K562 (cell line): ENCODE data around the gene LEMD3. TPM values are rescaled to one million over a fixed set of nuclear protein-coding genes. Genes with fewer than 3 reads are reported as not detected.

ENCODE experiments used
- ARID1B ChIP-seq: fragments of 450-650 bp; IDR thresholded peaks from 2 replicates; pipeline ENCODE4 v1.6.1; 2016; ENCODE audit warnings: antibody characterized with exemption, mild to moderate bottlenecking, inconsistent platforms
- CCAR2 ChIP-seq: fragments of 200-400 bp; formaldehyde crosslinking; IDR thresholded peaks from 2 replicates; pipeline ENCODE4 v1.6.1; 2017; ENCODE audit warnings: mild to moderate bottlenecking, low read depth, low read length
- CHD4 ChIP-seq: fragments of 200-600 bp; sonication (generic); IDR thresholded peaks from 3 replicates; pipeline ENCODE4 v1.6.1; 2012; ENCODE audit warnings: low read depth, mild to moderate bottlenecking, mixed read lengths, low read length, inconsistent platforms; ENCODE audit not compliant: insufficient read depth, insufficient replicate concordance, poor library complexity, severe bottlenecking
- DACH1 ChIP-seq: fragments of 450-650 bp; IDR thresholded peaks from 2 replicates; pipeline ENCODE4 v1.6.1; 2018; ENCODE audit not compliant: partially characterized antibody
- E2F6 ChIP-seq, 2 experiments: IDR thresholded peaks; 2 replicates each; pipeline ENCODE4 v1.6.1; 2011; ENCODE audit warnings: borderline replicate concordance in 1 of 2, control low read depth in 1 of 2, low read depth in 1 of 2, low read length in 1 of 2, mild to moderate bottlenecking in 1 of 2, mixed read lengths in 1 of 2, moderate library complexity in 1 of 2; ENCODE audit not compliant: insufficient read depth in 1 of 2, insufficient read length in 1 of 2, poor library complexity in 1 of 2, severe bottlenecking in 1 of 2; ENCODE audit errors: extremely low read depth in 1 of 2
- ESRRA ChIP-seq: fragments of 450-650 bp; IDR thresholded peaks from 2 replicates; pipeline ENCODE4 v1.6.1; 2014; ENCODE audit warnings: low read depth, mild to moderate bottlenecking, moderate library complexity, borderline replicate concordance
- FOXA1 ChIP-seq: fragments of 450-650 bp; IDR thresholded peaks from 2 replicates; pipeline ENCODE4 v1.6.1; 2016; ENCODE audit warnings: mild to moderate bottlenecking, borderline replicate concordance
- HSF4 ChIP-seq: fragments of 250-450 bp; sonication (Bioruptor Pico); IDR thresholded peaks from 2 replicates; pipeline ENCODE4 v2.1.2; 2022; ENCODE audit warnings: mild to moderate bottlenecking, moderate library complexity, borderline replicate concordance
- MEIS2 ChIP-seq: fragments of 450-650 bp; IDR thresholded peaks from 2 replicates; pipeline ENCODE4 v1.6.1; 2014; ENCODE audit warnings: mild to moderate bottlenecking; ENCODE audit not compliant: partially characterized antibody
- PCBP2 ChIP-seq: fragments of 200-400 bp; formaldehyde crosslinking; IDR thresholded peaks from 2 replicates; pipeline ENCODE4 v1.6.1; 2018; ENCODE audit warnings: low read length, low read depth, mild to moderate bottlenecking, moderate library complexity; ENCODE audit not compliant: poor library complexity, severe bottlenecking
- PHF20 ChIP-seq: fragments of 450-650 bp; IDR thresholded peaks from 2 replicates; pipeline ENCODE4 v1.6.1; 2018; ENCODE audit not compliant: partially characterized antibody
- POLR2G ChIP-seq: fragments of 200-400 bp; formaldehyde crosslinking; IDR thresholded peaks from 2 replicates; pipeline ENCODE4 v1.6.1; 2017; ENCODE audit warnings: low read depth, mild to moderate bottlenecking, antibody characterized with exemption, low read length, moderate library complexity
- PRDM10 ChIP-seq: fragments of 450-650 bp; IDR thresholded peaks from 2 replicates; pipeline ENCODE4 v1.6.1; 2018; ENCODE audit not compliant: partially characterized antibody
- PURB ChIP-seq: sonication (generic); formaldehyde crosslinking; IDR thresholded peaks from 2 replicates; pipeline ENCODE4 v1.9.0; 2021; ENCODE audit warnings: low read depth, mild to moderate bottlenecking, missing genetic modification reagents
- SMARCE1 ChIP-seq: fragments of 450-650 bp; IDR thresholded peaks from 2 replicates; pipeline ENCODE4 v1.7.1; 2016; ENCODE audit warnings: mild to moderate bottlenecking
- SPI1 ChIP-seq: IDR thresholded peaks from 2 replicates; pipeline ENCODE4 v1.6.1; 2011; ENCODE audit warnings: low read depth, low read length, control low read depth, borderline replicate concordance
- ZHX1 ChIP-seq: fragments of 150-350 bp; conservative IDR thresholded peaks from 2 replicates; pipeline ENCODE4 v1.6.1; 2014; ENCODE audit warnings: low read length
- ZKSCAN3 ChIP-seq: fragments of 250-450 bp; sonication (Bioruptor Pico); IDR thresholded peaks from 2 replicates; pipeline ENCODE4 v1.4.0; 2020
- ZNF212 ChIP-seq: fragments of 450-650 bp; formaldehyde crosslinking; IDR thresholded peaks from 2 replicates; pipeline ENCODE4 v1.4.0; 2020; ENCODE audit warnings: mild to moderate bottlenecking
- ZNF3 ChIP-seq: fragments of 250-450 bp; sonication (Bioruptor Pico); IDR thresholded peaks from 2 replicates; pipeline ENCODE4 v1.5.0; 2021; ENCODE audit warnings: mild to moderate bottlenecking, moderate library complexity
- ZNF785 ChIP-seq: fragments of 250-450 bp; sonication (Bioruptor Pico); IDR thresholded peaks from 2 replicates; pipeline ENCODE4 v1.4.0; 2020; ENCODE audit warnings: mild to moderate bottlenecking
- polyA plus RNA-seq, 8 experiments: library from polyadenylated mRNA; depleted of rRNA in 4 of 8; stranded (reverse) in 5 of 8; unstranded in 3 of 8; fragments of >200 nt; fragmentation: Nextera tagmentation in 2 of 8; fragmentation: Illumina TruSeq in 1 of 8; extraction: Ambion mirVana in 2 of 8; extraction: Trizol in 1 of 8; gene quantifications; 2 replicates each; pipeline versions ENCODE4 v1.2.1 to v1.2.3, GENCODE V29; 2011 to 2014; ENCODE audit warnings: inconsistent platforms in 1 of 8, missing spikeins in 1 of 8
- total RNA-seq, 7 experiments: library from RNA; depleted of rRNA in 6 of 7; stranded (reverse); fragments of >200 nt in 6 of 7; fragmentation: Illumina TruSeq in 2 of 7; extraction: Trizol in 2 of 7; gene quantifications; 2 replicates each; pipeline versions ENCODE4 v1.2.1 to v1.2.3, GENCODE V29; 2011 to 2021; ENCODE audit warnings: low replicate concordance in 1 of 7

The LEMD3 gene
- total and polyA plus RNA-seq, 9 of the 15 experiments (the other 6 are each of a cell fraction or from before 2014, with no cell fraction given) = 6.8 to 37.4 (median 17.2) TPM

GRCh38 chr12:65170209-65170881, 962 bp downstream of the LEMD3 start (continued):
- TF ChIP-seq E2F6 (IDR thresholded peaks at IDR 0.05; ENCODE audit: borderline replicate concordance in 1 of 2, extremely low read depth in 1 of 2, insufficient read depth in 1 of 2, insufficient read length in 1 of 2, low read depth in 1 of 2, low read length in 1 of 2, poor library complexity in 1 of 2, severe bottlenecking in 1 of 2) = peak in 1 of 2 experiments; percentile 26
- TF ChIP-seq ARID1B = no peak
- TF ChIP-seq FOXA1 = no peak
- TF ChIP-seq PRDM10 = peak; percentile 84
- no peak for TF ChIP-seq DACH1
- TF ChIP-seq SPI1 = no peak
- TF ChIP-seq PCBP2 = no peak
- no peak for TF ChIP-seq ZKSCAN3 (CRISPR knock-in tag)
- peak; percentile 36; the same call in 1 of the 2 replicates for TF ChIP-seq POLR2G
- no peak for TF ChIP-seq HSF4 (CRISPR knock-in tag)
- TF ChIP-seq SMARCE1 = peak; percentile 47; the same call in 1 of the 2 replicates
- TF ChIP-seq CCAR2 = no peak
- TF ChIP-seq MEIS2 = peak; percentile 85
- no peak for TF ChIP-seq ESRRA
- no peak for TF ChIP-seq PURB (CRISPR knock-in tag)
- TF ChIP-seq PHF20 = no peak
- no peak for TF ChIP-seq CHD4
- TF ChIP-seq ZNF785 (CRISPR knock-in tag) = no peak
- TF ChIP-seq ZNF3 (CRISPR knock-in tag) = no peak
- no peak for TF ChIP-seq ZHX1
- TF ChIP-seq ZNF212 (CRISPR knock-in tag) = no peak
